ENCODE measurements around the gene GDF10.

Gene GDF10

DNA sequence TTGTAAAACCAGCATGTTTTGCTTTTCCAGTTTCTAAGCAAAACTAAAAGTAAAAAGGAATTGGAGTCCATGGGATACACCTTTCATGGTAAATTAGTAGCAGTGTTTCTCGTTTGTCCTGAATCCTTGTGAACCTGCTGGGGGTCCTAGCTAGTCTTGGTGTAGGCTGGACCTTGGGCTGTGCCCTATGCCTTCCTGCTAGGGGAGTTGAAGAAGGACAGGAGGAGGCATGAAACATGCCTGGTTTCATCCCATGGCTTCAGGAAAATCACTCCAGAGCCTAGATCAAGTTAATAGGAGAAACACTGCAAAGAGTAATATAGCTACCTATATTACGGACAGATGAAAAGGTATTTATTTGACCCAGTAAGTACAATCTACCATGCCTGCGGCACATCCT, 41.1 kb upstream of the GDF10 start:
- Histone ChIP-seq H3K4me1 (ENCODE audit: insufficient read depth, low read length) (no peaks in the 10 kb centered on the region), H3K27me3 (ENCODE audit: control insufficient read depth in 1 of 2, insufficient read depth in 2 of 2, low read length in 2 of 2) (no peaks in the 10 kb centered on the region), H3K27ac (ENCODE audit: low read depth, low read length) (no peak overlapping the region), H3K36me3 (ENCODE audit: insufficient read depth, low read length) (no peaks in the 10 kb centered on the region), H3K4me3 (ENCODE audit: low read depth in 1 of 2, low read length in 2 of 2) (no peak overlapping the region), H3K9me3 (ENCODE audit: low read length) (no peaks in the 10 kb centered on the region), H3K9ac (ENCODE audit: low read length) (no peak overlapping the region)

DNA sequence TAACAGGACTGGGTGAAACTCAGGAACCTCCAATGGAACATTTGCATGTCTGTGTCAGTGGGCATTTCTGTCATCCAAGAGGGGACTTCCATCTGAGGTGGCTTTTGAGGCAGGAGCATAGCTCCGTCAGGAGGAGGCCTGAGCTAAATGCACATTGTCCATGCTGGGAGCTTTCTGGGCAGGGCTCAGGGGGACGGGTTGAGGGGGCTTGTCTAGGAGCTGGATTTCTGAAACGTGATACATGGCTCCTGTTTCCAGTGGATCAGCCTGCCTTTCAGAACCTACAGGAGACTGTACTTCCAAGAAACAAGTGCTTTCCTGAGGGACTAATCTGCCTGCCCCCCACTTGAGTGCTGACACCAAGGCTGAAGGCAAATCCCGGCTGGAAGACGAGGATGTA, 40.5 kb upstream of the GDF10 start:
- H3K36me3 ChIP-seq (ENCODE audit: insufficient read depth, low read length): no peaks in the 10 kb centered on the region

DNA sequence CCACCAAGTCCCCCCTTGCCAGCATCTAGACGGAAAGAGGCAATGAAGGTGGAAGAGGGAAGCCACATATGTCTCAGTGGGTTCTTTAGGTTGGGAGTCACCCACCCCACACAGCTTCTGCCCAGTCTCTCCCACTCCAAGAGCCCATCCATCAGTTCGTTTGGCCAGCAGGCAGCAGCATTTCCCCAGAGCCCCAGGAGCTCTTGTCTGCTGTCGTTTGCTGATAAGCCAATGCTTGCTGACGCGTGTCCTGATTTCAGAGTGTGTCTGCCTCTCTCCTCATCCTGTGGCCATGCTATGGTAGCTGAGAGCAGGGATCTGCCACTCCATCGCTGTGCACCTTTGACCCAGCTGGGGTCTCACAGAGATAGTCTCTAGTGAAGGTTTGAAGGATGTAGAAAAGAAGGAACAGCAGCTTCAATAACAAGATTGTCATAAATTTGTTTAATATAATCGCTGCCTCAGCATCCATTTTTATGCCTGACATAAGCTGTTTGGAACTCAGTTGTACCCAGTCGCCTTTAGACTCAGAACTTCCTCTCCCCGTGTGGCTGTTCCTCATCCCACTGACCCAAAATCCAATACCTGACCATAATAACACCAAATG, 39.4 kb upstream of the GDF10 start:
- H3K36me3 ChIP-seq (ENCODE audit: insufficient read depth, low read length): no peaks in the 10 kb centered on the region
- H3K9me3 ChIP-seq (ENCODE audit: low read length): no peaks in the 10 kb centered on the region
- H3K9ac ChIP-seq (ENCODE audit: low read length): no peak overlapping the region
- no peaks in the 10 kb centered on the region for H3K4me1 ChIP-seq (ENCODE audit: insufficient read depth, low read length)
- no peak overlapping the region for H3K4me3 ChIP-seq (ENCODE audit: low read depth in 1 of 2, low read length in 2 of 2)
- no peak overlapping the region for H3K27ac ChIP-seq (ENCODE audit: low read depth, low read length)
- no peaks in the 10 kb centered on the region for H3K27me3 ChIP-seq (ENCODE audit: control insufficient read depth in 1 of 2, insufficient read depth in 2 of 2, low read length in 2 of 2)

More for the DNA sequence above, 40.5 kb upstream of the GDF10 start:
- no peaks in the 10 kb centered on the region for H3K27me3 ChIP-seq (ENCODE audit: control insufficient read depth in 1 of 2, insufficient read depth in 2 of 2, low read length in 2 of 2)
- no peaks in the 10 kb centered on the region for H3K9me3 ChIP-seq (ENCODE audit: low read length)
- H3K4me1 ChIP-seq (ENCODE audit: insufficient read depth, low read length): no peaks in the 10 kb centered on the region
- no peak overlapping the region for H3K9ac ChIP-seq (ENCODE audit: low read length)
- no peak overlapping the region for H3K27ac ChIP-seq (ENCODE audit: low read depth, low read length)
- H3K4me3 ChIP-seq (ENCODE audit: low read depth in 1 of 2, low read length in 2 of 2): no peak overlapping the region

DNA sequence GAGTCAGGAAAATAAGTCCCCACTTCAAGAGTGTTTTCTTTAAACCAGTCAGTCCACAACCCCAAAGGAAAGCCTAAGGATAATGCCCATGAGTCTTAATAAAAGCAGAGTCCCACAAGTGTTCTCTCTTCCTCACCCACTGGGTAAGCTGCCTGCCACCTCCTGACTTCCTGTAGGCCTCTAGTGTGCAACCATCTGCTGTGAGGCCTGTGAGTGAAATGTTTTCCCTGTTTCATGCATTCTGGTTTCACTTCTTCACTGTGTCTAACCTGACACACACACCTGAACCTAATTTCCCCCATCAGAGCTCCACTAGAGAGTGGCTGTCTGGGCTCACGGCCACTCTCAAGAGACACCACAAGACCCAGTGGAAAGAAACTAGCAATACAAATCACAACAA, 38.9 kb upstream of the GDF10 start:
- H3K9ac ChIP-seq (ENCODE audit: low read length): no peak overlapping the region
- no peaks in the 10 kb centered on the region for H3K27me3 ChIP-seq (ENCODE audit: control insufficient read depth in 1 of 2, insufficient read depth in 2 of 2, low read length in 2 of 2)
- H3K36me3 ChIP-seq (ENCODE audit: insufficient read depth, low read length): no peaks in the 10 kb centered on the region
- no peaks in the 10 kb centered on the region for H3K9me3 ChIP-seq (ENCODE audit: low read length)
- no peak overlapping the region for H3K4me3 ChIP-seq (ENCODE audit: low read depth in 1 of 2, low read length in 2 of 2)
- H3K4me1 ChIP-seq (ENCODE audit: insufficient read depth, low read length): no peaks in the 10 kb centered on the region
- H3K27ac ChIP-seq (ENCODE audit: low read depth, low read length): no peak overlapping the region

DNA sequence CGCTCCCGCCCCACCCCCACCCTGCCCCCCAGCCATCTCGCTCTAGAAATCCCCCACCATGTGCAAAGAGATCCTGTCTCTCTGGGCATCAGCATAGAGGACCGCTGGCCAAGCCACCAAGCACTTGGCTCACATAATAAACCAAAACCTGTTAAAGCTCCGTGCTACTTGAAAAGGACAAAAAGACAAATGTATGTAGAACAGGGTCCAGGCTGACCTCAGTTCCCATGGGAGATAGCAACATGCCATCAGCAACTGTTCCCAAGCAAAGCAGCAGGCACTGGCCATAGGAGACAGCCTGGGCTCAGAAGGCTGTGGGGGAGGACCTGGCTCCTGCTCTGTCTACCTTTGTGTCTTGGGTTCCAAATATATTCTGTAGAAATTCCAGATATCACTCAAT, 38.4 kb upstream of the GDF10 start:
- Histone ChIP-seq H3K4me1 (ENCODE audit: insufficient read depth, low read length) (no peaks in the 10 kb centered on the region), H3K36me3 (ENCODE audit: insufficient read depth, low read length) (no peaks in the 10 kb centered on the region), H3K27ac (ENCODE audit: low read depth, low read length) (no peak overlapping the region), H3K27me3 (ENCODE audit: control insufficient read depth in 1 of 2, insufficient read depth in 2 of 2, low read length in 2 of 2) (no peaks in the 10 kb centered on the region), H3K4me3 (ENCODE audit: low read depth in 1 of 2, low read length in 2 of 2) (no peak overlapping the region), H3K9ac (ENCODE audit: low read length) (no peak overlapping the region), H3K9me3 (ENCODE audit: low read length) (no peaks in the 10 kb centered on the region)

DNA sequence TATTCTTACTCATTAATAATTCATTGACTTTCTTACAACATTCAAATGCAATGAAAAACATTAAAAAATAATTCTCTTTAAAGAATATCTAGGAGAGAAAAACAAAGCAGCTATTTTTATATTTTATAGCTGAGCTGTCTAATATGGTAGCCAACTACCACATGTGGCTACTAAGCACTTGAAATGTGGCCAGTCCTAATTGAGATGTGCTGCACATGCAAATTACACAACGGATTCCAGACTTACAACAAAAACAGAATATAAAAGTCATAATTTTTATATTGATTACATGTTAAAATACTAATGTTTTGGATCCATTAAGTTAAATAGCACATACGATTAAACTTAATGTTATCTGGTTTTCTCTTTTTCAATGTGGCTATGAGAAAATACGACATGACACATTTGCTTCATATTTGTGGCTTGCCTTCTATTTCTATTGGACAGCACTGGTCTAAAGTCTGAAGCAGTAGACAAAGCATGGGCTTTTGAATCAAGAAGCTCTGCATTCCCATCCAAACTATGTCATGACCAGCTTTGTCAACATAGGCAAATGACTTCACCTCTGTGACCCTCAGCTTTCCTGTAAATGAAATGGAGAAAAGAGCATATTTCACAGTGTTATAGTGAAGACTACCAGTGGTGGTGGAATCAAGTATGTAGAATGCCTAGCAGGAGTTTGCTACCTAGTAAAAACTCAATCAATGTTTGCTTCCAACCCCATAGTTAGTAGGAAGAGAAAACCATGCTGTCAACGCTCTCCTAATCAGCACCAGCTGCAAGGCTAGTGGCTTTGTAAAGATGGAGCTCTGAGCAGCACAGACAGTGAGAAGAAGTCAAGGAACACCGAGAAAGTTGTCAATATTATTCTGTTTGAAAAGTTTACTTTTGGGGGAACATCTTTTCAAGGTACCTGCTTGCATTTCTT, 37.1 kb upstream of the GDF10 start:
- H3K27me3 ChIP-seq (ENCODE audit: control insufficient read depth in 1 of 2, insufficient read depth in 2 of 2, low read length in 2 of 2): no peaks in the 10 kb centered on the region
- H3K9me3 ChIP-seq (ENCODE audit: low read length): no peaks in the 10 kb centered on the region
- H3K4me1 ChIP-seq (ENCODE audit: insufficient read depth, low read length): no peaks in the 10 kb centered on the region
- no peak overlapping the region for H3K9ac ChIP-seq (ENCODE audit: low read length)
- no peaks in the 10 kb centered on the region for H3K36me3 ChIP-seq (ENCODE audit: insufficient read depth, low read length)
- no peak overlapping the region for H3K27ac ChIP-seq (ENCODE audit: low read depth, low read length)
- no peak overlapping the region for H3K4me3 ChIP-seq (ENCODE audit: low read depth in 1 of 2, low read length in 2 of 2)

DNA sequence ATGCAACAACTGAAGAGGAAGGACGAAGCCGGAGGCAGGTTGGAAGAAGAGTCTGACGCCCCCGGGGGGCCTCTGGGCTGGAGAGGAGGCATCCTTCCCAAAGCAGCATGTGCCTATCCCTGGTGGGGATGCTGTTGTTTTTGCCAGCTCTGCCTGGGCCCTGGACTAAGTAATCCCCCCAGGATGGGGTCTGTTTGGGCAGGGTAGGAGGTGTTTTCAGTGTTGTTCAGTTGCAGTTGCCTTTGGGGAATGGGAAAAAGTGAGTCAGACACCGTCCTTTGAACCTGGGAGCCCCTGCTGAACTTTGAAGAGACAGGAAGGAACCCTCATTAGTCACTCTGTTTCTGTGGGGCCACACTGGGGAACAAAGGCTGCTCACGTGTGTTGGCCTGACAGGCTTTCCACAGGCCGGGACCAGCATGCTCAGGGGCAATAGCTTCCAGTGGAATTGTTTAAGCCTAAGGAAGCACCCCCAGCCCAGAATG, 35.2 kb upstream of the GDF10 start:
- H3K9ac ChIP-seq (ENCODE audit: low read length): no peak overlapping the region
- no peaks in the 10 kb centered on the region for H3K36me3 ChIP-seq (ENCODE audit: insufficient read depth, low read length)
- H3K27me3 ChIP-seq (ENCODE audit: control insufficient read depth in 1 of 2, insufficient read depth in 2 of 2, low read length in 2 of 2): no peaks in the 10 kb centered on the region
- H3K9me3 ChIP-seq (ENCODE audit: low read length): no peaks in the 10 kb centered on the region
- no peak overlapping the region for H3K27ac ChIP-seq (ENCODE audit: low read depth, low read length)
- no peak overlapping the region for H3K4me3 ChIP-seq (ENCODE audit: low read depth in 1 of 2, low read length in 2 of 2)
- no peaks in the 10 kb centered on the region for H3K4me1 ChIP-seq (ENCODE audit: insufficient read depth, low read length)

DNA sequence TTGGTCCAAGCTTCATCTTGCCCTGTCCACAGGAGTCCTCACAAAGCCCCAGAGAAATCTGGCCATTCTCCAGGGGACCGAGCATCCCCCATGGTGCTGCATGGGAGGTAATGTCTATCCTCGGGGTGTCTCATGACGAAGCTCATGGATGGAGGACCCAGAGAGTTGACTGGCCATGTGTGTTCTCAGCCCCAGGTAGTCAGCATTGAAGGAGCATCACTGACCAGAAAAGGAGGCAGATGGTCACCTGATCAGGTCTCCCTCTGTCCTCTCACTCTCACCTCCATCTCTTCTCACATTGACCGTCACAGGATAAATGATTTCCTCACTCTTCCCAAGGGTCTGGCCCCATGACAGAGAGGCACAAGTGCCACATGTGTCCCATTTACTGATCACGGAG, 33.4 kb upstream of the GDF10 start:
- H3K27ac ChIP-seq (ENCODE audit: low read depth, low read length): no peak overlapping the region
- H3K4me1 ChIP-seq (ENCODE audit: insufficient read depth, low read length): no peaks in the 10 kb centered on the region
- H3K4me3 ChIP-seq (ENCODE audit: low read depth in 1 of 2, low read length in 2 of 2): no peak overlapping the region

DNA sequence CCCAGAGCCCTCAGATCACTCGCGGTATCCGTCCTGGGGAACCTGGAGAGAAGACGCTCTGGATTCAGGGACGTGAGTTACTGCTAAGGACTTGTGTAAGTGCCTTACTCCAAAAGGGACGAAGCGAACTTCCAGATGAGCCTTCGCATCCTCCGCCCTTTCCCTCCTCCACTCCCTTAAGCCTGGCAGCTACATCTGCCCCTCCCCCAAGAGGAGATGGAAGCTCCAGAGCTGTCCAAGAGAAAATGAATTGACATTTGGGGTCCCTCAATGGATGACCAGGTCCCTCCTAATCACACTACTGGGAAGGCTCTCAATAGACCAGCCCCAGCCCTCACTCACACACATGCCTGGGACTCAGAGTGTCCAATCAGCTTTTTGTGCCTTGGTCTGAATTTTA, 31.3 kb upstream of the GDF10 start:
- no peak overlapping the region for H3K9ac ChIP-seq (ENCODE audit: low read length)
- no peaks in the 10 kb centered on the region for H3K27me3 ChIP-seq (ENCODE audit: control insufficient read depth in 1 of 2, insufficient read depth in 2 of 2, low read length in 2 of 2)
- H3K27ac ChIP-seq (ENCODE audit: low read depth, low read length): no peak overlapping the region
- no peaks in the 10 kb centered on the region for H3K4me1 ChIP-seq (ENCODE audit: insufficient read depth, low read length)
- H3K36me3 ChIP-seq (ENCODE audit: insufficient read depth, low read length): no peaks in the 10 kb centered on the region
- no peaks in the 10 kb centered on the region for H3K9me3 ChIP-seq (ENCODE audit: low read length)
- no peak overlapping the region for H3K4me3 ChIP-seq (ENCODE audit: low read depth in 1 of 2, low read length in 2 of 2)

More for the DNA sequence above, 33.4 kb upstream of the GDF10 start:
- no peaks in the 10 kb centered on the region for H3K36me3 ChIP-seq (ENCODE audit: insufficient read depth, low read length)
- H3K27me3 ChIP-seq (ENCODE audit: control insufficient read depth in 1 of 2, insufficient read depth in 2 of 2, low read length in 2 of 2): no peaks in the 10 kb centered on the region
- H3K9ac ChIP-seq (ENCODE audit: low read length): no peak overlapping the region
- H3K9me3 ChIP-seq (ENCODE audit: low read length): no peaks in the 10 kb centered on the region

DNA sequence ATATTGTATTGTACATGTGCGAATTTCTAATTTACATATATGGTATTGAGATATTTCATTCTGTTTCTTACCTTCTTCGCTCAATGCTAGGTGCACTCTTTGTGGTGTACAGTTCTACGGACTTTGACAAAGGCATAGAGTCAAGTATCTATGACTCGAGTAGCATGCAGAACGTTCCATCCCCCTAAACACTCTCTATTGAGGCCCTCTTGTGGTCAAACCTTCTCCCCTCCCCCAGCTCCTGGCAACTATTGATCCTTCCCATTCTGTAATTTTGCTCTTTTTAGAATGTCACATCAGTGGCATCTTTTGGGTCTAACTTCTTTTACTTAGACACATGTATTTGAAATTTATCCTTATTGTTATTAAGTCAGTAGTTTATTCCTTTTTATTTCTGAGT, 30.7 kb upstream of the GDF10 start:
- no peaks in the 10 kb centered on the region for H3K4me1 ChIP-seq (ENCODE audit: insufficient read depth, low read length)
- H3K9me3 ChIP-seq (ENCODE audit: low read length): no peaks in the 10 kb centered on the region
- H3K27ac ChIP-seq (ENCODE audit: low read depth, low read length): no peak overlapping the region
- H3K9ac ChIP-seq (ENCODE audit: low read length): no peak overlapping the region
- no peaks in the 10 kb centered on the region for H3K36me3 ChIP-seq (ENCODE audit: insufficient read depth, low read length)
- H3K4me3 ChIP-seq (ENCODE audit: low read depth in 1 of 2, low read length in 2 of 2): no peak overlapping the region
- H3K27me3 ChIP-seq (ENCODE audit: control insufficient read depth in 1 of 2, insufficient read depth in 2 of 2, low read length in 2 of 2): no peaks in the 10 kb centered on the region

DNA sequence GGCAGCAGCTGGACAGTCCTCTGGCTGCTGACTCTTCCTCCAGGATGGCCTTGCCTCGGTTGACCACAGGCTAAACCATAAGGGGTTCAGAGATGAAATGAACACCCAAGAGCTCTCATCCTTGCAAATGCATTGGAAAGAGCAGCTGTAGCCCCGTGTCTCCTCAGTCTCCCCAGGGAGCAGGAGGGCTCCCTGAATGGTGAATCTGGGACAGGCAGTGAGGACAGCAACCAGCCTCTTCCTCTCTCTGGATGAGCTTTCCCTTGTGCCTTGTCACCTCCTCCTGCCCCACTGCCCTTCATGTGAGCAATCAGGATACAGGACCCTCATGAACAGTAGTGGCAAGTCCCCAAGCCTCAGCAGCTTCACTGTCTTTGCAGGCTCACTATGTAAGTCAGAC, 23.9 kb upstream of the GDF10 start:
- H3K9me3 ChIP-seq (ENCODE audit: low read length): no peaks in the 10 kb centered on the region
- no peaks in the 10 kb centered on the region for H3K4me1 ChIP-seq (ENCODE audit: insufficient read depth, low read length)
- H3K4me3 ChIP-seq (ENCODE audit: low read depth in 1 of 2, low read length in 2 of 2): no peak overlapping the region
- H3K27me3 ChIP-seq (ENCODE audit: control insufficient read depth in 1 of 2, insufficient read depth in 2 of 2, low read length in 2 of 2): no peaks in the 10 kb centered on the region
- H3K9ac ChIP-seq (ENCODE audit: low read length): no peak overlapping the region
- no peaks in the 10 kb centered on the region for H3K36me3 ChIP-seq (ENCODE audit: insufficient read depth, low read length)
- H3K27ac ChIP-seq (ENCODE audit: low read depth, low read length): no peak overlapping the region
